CD4-positive, alpha-beta T cell treated with Interleukin-1 beta for 1 hour (primary cell): ENCODE results near the gene TULP4.
A peak's percentile ranks its signal among the peaks of the same experiment; 100 is the strongest.
"Not testable (repeated sequence)": the region's sequence is repeated elsewhere in the genome, so short reads cannot be mapped to it uniquely, and the experiment has no call there.

ENCODE experiments used
- DNase-seq, 2 donors: peaks; one replicate each; pipeline ENCODE4 v3.0.0-alpha.2; 2020 to 2022

The TULP4 gene

GRCh38 chr6:158312165-158312564 is at the start of gene TULP4:
TSS of gene TULP4 (plus strand) at chr6:158312465. CDS start at chr6:158314017, 1,552 bp downstream.
- no peak for DNase-seq

- DNase-seq = no peak
Measured at GRCh38 chr6:158262755-158263154, 49.5 kb upstream of the TULP4 start.

GRCh38 chr6:158264180-158264579 is 48.1 kb upstream of the TULP4 start:
- DNase-seq = no peak

- no peak for DNase-seq
Measured at GRCh38 chr6:158266131-158266530, 46.1 kb upstream of the TULP4 start.

GRCh38 chr6:158268361-158269147 is 43.7 kb upstream of the TULP4 start:
- DNase-seq = no peak

- no peak for DNase-seq
Measured at GRCh38 chr6:158269657-158270056, 42.6 kb upstream of the TULP4 start.

GRCh38 chr6:158270389-158271127 is 41.7 kb upstream of the TULP4 start:
- no peak for DNase-seq

- DNase-seq = no peak
Measured at GRCh38 chr6:158272324-158272723, 39.9 kb upstream of the TULP4 start.

- no peak for DNase-seq
Measured at GRCh38 chr6:158278004-158278403, 34.3 kb upstream of the TULP4 start.

GRCh38 chr6:158279615-158280014 is 32.6 kb upstream of the TULP4 start:
- no peak for DNase-seq

- peak; percentile 36 to 40 for DNase-seq
Measured at GRCh38 chr6:158283304-158283980, 28.8 kb upstream of the TULP4 start.

- peak; percentile 32 to 47 for DNase-seq
Measured at GRCh38 chr6:158284007-158284875, 28.0 kb upstream of the TULP4 start.

- no peak for DNase-seq
Measured at GRCh38 chr6:158284876-158285655, 27.2 kb upstream of the TULP4 start.

- DNase-seq = no peak
Measured at GRCh38 chr6:158285656-158286021, 26.6 kb upstream of the TULP4 start.

- DNase-seq = no peak
Measured at GRCh38 chr6:158286413-158286812, 25.9 kb upstream of the TULP4 start.

- DNase-seq = no peak
Measured at GRCh38 chr6:158287047-158287446, 25.2 kb upstream of the TULP4 start.

GRCh38 chr6:158290040-158290439 is 22.2 kb upstream of the TULP4 start:
- DNase-seq = peak in 1 of 2 donors; percentile 26

- DNase-seq = peak; percentile 72
Measured at GRCh38 chr6:158290659-158291058, 21.6 kb upstream of the TULP4 start.

GRCh38 chr6:158292016-158292415 is 20.2 kb upstream of the TULP4 start:
- no peak for DNase-seq

- no peak for DNase-seq
Measured at GRCh38 chr6:158293122-158293521, 19.1 kb upstream of the TULP4 start.

- DNase-seq = not testable (repeated sequence)
Measured at GRCh38 chr6:158295976-158296853, 16.1 kb upstream of the TULP4 start.
